GM21423 (cell line): ENCODE results near the gene ARL4C.

Experiments used
- ATAC-seq: cut with Tn5 transposase; IDR thresholded peaks from one replicate; pipeline ENCODE4 v1.9.1; 2021; ENCODE audit warnings: mild to moderate bottlenecking, moderate library complexity; ENCODE audit not compliant: unreplicated experiment

Gene ARL4C

DNA sequence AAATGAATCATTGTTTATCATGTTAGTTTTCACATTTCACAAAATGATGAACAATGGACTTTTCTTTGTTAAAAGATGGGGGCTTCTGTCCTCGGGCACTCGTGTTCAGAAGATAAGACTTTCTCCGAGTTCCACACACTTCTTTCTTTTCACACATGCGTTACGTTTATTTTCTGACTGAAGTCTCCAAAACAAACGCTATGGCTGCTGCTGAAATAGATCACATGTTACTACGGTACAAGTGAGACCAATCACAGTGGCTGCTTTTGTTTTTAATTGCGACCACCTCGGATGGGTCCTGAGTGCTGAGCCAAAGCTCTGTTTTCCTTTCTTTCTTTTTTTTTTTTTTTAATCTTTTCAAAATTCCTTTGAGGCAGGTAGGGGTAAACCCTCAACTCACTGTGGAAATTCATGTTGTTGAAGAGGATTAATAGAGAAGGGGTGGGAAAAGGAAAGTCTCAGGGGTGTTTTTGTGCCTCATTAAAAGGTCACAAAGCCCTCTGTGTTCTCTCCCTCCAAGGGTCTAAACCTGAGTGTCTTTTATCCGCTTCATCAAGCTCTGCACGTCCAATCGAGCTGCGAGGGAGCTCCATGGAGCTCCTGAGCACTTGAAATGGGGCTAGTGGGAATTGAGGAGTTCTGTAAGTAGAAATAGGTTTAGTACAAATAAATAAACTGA, 48.2 kb downstream of the ARL4C start:
- ATAC-seq = no peak

- ATAC-seq = no peak
Observed at GRCh38 chr2:234447963-234448362, 48.9 kb downstream of the ARL4C start.

DNA sequence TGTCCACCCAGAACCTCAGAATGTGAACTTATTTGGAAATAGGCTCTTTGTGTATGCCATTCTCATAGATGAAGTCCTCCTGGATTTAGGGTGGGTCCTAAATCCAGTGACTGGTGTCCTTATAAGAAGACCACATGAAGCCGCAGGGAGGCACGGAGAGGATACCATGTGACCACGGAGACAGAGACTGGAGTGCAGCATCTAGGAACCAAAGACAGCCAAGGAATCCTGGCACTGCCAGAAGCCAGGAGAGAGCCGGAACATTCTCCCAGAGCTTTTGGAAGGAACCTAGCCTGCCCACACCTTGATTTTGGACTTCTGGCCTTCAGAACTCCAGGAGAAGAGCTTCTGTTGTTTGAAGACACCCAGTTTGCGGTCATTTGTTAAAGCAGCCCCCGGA, 49.7 kb downstream of the ARL4C start:
- no peak for ATAC-seq

- peak; percentile 95 for ATAC-seq
Observed at GRCh38 chr2:234446404-234447076, 50.3 kb downstream of the ARL4C start.

GRCh38 chr2:234444893-234445292, 52.0 kb downstream of the ARL4C start:
- ATAC-seq = no peak

GRCh38 chr2:234444242-234444730, 52.6 kb downstream of the ARL4C start:
- no peak for ATAC-seq
